Lower leg skin (tissue), 3 donors: ENCODE data around the gene SLC6A3.

Experiments
- POLR2A ChIP-seq, 2 donors: fragments of 450-650 bp; IDR thresholded peaks; one replicate each; pipeline ENCODE4 v1.6.1; 2016 to 2017; ENCODE audit warnings: antibody characterized with exemption in 2 of 2, mild to moderate bottlenecking in 1 of 2, moderate library complexity in 1 of 2
- TF ChIP-seq, protein P1 (sequence below), 3 donors: fragments of 450-650 bp; IDR thresholded peaks; one replicate each; pipeline ENCODE4 v1.5.1; 2016; ENCODE audit warnings: antibody characterized with exemption in 3 of 3, mild to moderate bottlenecking in 3 of 3, moderate library complexity in 2 of 3

DNA sequence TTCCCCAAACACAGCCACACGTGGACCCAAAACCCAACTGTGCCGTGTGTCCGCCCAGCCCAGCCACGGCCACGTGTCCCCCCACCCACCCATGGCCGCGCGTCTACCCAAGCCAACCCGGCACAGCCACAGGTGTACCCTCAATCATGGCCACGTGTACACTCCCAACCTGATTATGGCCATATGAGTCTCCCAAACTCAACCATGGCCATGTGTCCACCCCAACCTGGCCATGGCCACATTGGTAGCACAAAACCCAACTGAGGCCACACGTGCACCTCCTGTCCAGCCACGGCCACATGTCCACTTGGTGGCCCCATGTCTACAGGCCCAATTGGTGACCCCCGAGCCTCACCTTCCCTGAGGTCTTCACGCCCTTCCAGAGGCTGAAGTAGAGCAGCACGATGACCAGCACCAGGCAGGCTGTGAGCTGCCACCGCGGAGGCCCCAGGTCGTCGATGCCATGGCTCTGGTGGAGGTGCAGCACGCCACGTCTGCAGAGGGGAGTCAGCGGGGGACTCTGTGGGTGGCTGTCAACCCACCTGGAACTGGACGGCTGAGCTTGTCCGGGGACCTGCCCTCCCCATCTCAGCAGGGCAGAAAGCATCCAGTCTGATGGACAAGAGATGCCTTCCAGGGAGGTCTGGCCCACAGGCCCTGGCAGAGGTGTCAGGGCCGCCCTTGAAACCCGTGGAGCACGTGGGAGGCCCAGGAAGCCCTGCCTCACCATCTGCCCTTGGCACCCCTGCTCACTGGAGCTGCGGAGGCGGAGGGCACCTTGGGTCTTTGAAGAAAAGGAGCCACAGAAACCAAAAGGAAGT lies 23.5 kb downstream of the SLC6A3 start:
- TF ChIP-seq, protein P1, sequence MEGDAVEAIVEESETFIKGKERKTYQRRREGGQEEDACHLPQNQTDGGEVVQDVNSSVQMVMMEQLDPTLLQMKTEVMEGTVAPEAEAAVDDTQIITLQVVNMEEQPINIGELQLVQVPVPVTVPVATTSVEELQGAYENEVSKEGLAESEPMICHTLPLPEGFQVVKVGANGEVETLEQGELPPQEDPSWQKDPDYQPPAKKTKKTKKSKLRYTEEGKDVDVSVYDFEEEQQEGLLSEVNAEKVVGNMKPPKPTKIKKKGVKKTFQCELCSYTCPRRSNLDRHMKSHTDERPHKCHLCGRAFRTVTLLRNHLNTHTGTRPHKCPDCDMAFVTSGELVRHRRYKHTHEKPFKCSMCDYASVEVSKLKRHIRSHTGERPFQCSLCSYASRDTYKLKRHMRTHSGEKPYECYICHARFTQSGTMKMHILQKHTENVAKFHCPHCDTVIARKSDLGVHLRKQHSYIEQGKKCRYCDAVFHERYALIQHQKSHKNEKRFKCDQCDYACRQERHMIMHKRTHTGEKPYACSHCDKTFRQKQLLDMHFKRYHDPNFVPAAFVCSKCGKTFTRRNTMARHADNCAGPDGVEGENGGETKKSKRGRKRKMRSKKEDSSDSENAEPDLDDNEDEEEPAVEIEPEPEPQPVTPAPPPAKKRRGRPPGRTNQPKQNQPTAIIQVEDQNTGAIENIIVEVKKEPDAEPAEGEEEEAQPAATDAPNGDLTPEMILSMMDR (IDR thresholded peaks at IDR 0.05) = no peak
- no peak for TF ChIP-seq POLR2A (IDR thresholded peaks at IDR 0.05)
